GM10248 (cell line): Measurements from ENCODE around the gene GCSAM.

Source experiments
- CTCF ChIA-PET: fragments of 300-600 bp; sonication (Branson Sonifier 250); formaldehyde crosslinking; extraction: SDS; loops from one replicate; lab custom pipeline; 2021; ENCODE audit warnings: antibody characterized with exemption; lab: Yijun Ruan, JAX
- POLR2A ChIA-PET: fragments of 350-650 bp; sonication (Branson Sonifier 250); formaldehyde crosslinking; extraction: SDS; loops from one replicate; lab custom pipeline; 2020; ENCODE audit warnings: antibody characterized with exemption; lab: Yijun Ruan, JAX
- DNase-seq: peaks from one replicate; pipeline ENCODE4 v3.0.0; 2012; ENCODE audit errors: extremely low spot score
- TF ChIP-seq, protein P1 (sequence below): IDR thresholded peaks from 2 replicates; pipeline ENCODE4 v1.5.1; 2012; ENCODE audit warnings: mild to moderate bottlenecking, low read depth; ENCODE audit errors: extremely low read depth, missing control alignments, control extremely low read depth

Gene GCSAM

DNA sequence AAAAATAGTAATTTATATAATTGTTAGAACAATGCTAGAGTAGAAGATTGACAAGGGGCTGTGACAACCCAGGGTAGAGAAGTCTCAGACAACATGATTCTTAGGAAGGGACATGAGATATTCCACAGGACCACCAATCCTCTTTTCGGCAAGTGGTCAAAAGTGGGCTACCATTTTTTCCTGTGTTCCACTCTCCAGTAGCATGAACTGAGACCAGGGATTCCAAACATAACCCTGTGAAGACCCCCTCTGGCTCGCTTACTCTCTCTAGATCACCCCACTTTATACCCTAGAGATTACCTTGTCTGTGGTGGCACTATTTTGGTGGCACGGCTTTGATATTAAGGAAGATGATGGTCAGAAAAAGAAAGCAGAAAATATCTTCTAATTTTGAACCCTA lies 960 bp downstream of the GCSAM start:
- TF ChIP-seq, protein P1, sequence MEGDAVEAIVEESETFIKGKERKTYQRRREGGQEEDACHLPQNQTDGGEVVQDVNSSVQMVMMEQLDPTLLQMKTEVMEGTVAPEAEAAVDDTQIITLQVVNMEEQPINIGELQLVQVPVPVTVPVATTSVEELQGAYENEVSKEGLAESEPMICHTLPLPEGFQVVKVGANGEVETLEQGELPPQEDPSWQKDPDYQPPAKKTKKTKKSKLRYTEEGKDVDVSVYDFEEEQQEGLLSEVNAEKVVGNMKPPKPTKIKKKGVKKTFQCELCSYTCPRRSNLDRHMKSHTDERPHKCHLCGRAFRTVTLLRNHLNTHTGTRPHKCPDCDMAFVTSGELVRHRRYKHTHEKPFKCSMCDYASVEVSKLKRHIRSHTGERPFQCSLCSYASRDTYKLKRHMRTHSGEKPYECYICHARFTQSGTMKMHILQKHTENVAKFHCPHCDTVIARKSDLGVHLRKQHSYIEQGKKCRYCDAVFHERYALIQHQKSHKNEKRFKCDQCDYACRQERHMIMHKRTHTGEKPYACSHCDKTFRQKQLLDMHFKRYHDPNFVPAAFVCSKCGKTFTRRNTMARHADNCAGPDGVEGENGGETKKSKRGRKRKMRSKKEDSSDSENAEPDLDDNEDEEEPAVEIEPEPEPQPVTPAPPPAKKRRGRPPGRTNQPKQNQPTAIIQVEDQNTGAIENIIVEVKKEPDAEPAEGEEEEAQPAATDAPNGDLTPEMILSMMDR = no peak
- ChIA-PET CTCF (interaction anchor here (0.7 to 10.8 kb wide), 6 partner anchors 8 to 372 kb away, joined by 3 to 94 read pairs (median 9); partner anchors contain the start of gene SLC9C1), POLR2A (interaction anchor here (0.8 to 2.0 kb wide), 3 partner anchors 14 to 17 kb away, joined by 3 to 13 read pairs (median 9); no protein-coding TSS in a partner anchor)
- DNase-seq = no peak

DNA sequence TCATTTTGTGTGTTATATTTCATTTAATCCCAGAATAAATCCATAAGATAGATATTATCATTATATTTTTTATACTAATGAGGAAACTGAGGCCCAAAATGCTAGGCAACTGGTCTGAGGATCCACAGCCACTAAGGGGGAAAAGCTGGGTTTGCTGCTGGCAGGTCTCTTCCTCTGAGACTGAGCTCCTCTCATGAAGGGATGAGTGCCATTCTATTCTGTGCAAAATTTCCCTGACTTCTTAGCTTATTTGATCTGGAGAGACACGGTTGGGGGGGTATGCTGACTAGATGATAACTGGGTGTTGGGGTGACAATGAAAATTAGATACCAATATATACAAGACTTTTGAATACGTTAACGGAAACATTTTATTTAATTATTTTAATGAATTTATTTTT lies 1.9 kb downstream of the GCSAM start:
- DNase-seq = no peak
- TF ChIP-seq, protein P1 = no peak
- POLR2A ChIA-PET = interaction anchor here (1.2 to 2.0 kb wide), 3 partner anchors 14 to 19 kb away, joined by 4 to 9 read pairs (median 6); no protein-coding TSS in a partner anchor
- CTCF ChIA-PET = interaction anchor here (0.6 to 10.8 kb wide), 4 partner anchors 15 to 387 kb away, joined by 3 to 94 read pairs (median 16); no protein-coding TSS in a partner anchor

DNA sequence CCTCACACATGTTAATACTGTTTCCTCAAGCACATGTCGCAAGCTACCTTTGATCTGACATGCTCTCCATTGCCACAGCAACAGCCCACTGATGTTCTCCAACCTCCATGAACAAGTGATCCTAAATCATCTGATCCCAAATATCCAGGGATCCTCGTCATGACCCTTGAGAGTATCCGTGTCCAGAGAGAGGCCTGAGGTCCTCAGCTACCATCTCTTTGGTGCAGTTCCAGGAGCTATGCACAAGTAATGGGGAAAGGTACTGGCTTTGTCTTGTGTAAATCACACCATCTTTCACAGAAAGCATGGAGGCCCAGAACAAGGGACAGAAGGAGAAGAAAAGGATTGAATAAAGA lies 2.4 kb downstream of the GCSAM start:
- ChIA-PET POLR2A (interaction anchor here (1.2 to 2.0 kb wide), 3 partner anchors 13 to 19 kb away, joined by 4 to 9 read pairs (median 6); no protein-coding TSS in a partner anchor), CTCF (interaction anchor here (0.6 to 10.8 kb wide), 3 partner anchors 15 to 45 kb away, joined by 3 to 94 read pairs (median 29); no protein-coding TSS in a partner anchor)
- DNase-seq = no peak
- TF ChIP-seq, protein P1 = no peak

GRCh38 chr3:112129925-112130637 lies 3.0 kb downstream of the GCSAM start:
- ChIA-PET POLR2A (interaction anchor here (1.2 to 2.0 kb wide), 3 partner anchors 13 to 18 kb away, joined by 4 to 9 read pairs (median 6); no protein-coding TSS in a partner anchor), CTCF (interaction anchor here (1.0 to 10.8 kb wide), 5 partner anchors 10 to 19 kb away, joined by 3 to 94 read pairs (median 28); no protein-coding TSS in a partner anchor)
- DNase-seq = no peak
- TF ChIP-seq, protein P1 = no peak

DNA sequence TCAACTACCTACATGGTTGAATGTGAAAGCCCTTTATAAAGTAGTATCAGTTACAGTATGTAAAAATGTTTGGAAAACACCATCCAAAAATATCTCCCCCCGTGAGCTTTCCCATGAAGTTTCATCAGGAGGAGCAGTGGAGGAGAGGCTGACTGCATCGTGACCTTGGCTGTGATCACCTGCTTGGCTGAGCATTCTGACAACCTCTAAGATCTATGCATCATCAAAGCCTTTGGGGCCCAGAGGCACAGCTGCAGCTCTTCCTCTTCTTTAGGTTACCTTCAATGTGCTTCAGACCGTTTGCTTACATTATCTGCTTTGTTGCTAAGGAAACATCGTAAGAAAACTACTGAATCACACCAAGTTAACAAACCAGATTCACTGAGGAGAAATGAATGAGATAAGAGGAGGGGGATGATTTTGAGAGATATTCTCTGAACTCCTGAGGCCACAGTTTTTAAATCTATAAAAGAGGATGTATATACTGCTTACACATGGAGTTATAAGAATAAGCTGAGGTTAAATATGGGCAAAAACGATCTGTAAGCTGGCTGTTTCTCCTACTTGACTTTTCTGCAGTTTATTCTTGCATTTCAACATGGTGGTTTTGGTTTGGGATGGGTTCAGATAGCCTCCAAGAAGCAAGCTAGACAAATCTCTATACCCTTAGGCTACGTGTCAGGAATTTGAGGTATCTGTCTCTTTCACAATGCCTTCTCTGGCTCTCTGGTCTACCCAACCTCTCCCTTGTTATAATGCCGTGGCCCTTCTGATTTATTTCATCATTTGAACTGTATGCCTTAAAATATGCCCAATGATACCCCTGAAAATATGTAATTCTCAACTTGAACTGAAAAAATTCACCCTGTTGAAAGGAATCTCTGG lies 4.0 kb downstream of the GCSAM start:
- ChIA-PET CTCF (interaction anchor here (1.0 to 10.8 kb wide), 8 partner anchors 9 to 404 kb away, joined by 3 to 94 read pairs (median 3); no protein-coding TSS in a partner anchor), POLR2A (interaction anchor here (1.1 to 3.2 kb wide), 3 partner anchors 10 to 14 kb away, joined by 4 to 19 read pairs (median 5); no protein-coding TSS in a partner anchor)
- TF ChIP-seq, protein P1 = no peak
- DNase-seq = peak; percentile 40
